Ovary (tissue), 3 donors: ENCODE measurements around the gene LIME1.

Experiments
- CTCF ChIP-seq, 3 donors: fragments of 450-650 bp in 2 of 3; fragments of 200-600 bp in 1 of 3; IDR thresholded peaks; one replicate each; pipeline versions ENCODE4 v1.5.1 to v1.8.0; 2016 to 2022; ENCODE audit warnings: antibody characterized with exemption in 3 of 3, mild to moderate bottlenecking in 1 of 3
- EP300 ChIP-seq: sonication (generic); formaldehyde crosslinking; IDR thresholded peaks from one replicate; pipeline ENCODE4 v1.6.1; 2017; ENCODE audit warnings: antibody characterized with exemption
- POLR2A ChIP-seq: fragments of 450-650 bp; IDR thresholded peaks from one replicate; pipeline ENCODE4 v1.6.1; 2017; ENCODE audit warnings: antibody characterized with exemption, mild to moderate bottlenecking, moderate library complexity
- donor health status: DM: no; HTN: no; CAD: no.

- TF ChIP-seq CTCF (IDR thresholded peaks at IDR 0.05) (no peak), POLR2A (no peak), EP300 (no peak)
Measured at GRCh38 chr20:63691711-63692435, 44.6 kb upstream of the LIME1 start.
